MCF 10A (cell line): Measurements from ENCODE around the gene MAN1A1. TPM values are rescaled to one million over a fixed set of nuclear protein-coding genes. Genes with fewer than 3 reads are reported as not detected.

Experiments used
- BruUV-seq: library from RNA; stranded (reverse); fragments of 400-500 nt; replicated peaks from 2 replicates; lab custom pipeline; 2021; lab: Mats Ljungman, UMichigan
- CTCF ChIA-PET: fragments of 300-600 bp; sonication (Branson Sonifier 250); formaldehyde crosslinking; extraction: SDS; loops from one replicate; lab custom pipeline; 2021; ENCODE audit warnings: antibody characterized with exemption, inconsistent platforms; lab: Yijun Ruan, JAX
- POLR2A ChIA-PET: fragments of 300-600, 350-650 bp; sonication (Branson Sonifier 250); formaldehyde crosslinking; extraction: SDS; loops from one replicate; lab custom pipeline; 2020; ENCODE audit warnings: antibody characterized with exemption, inconsistent platforms; lab: Yijun Ruan, JAX
- DNase-seq: peaks from one replicate; pipeline ENCODE4 v3.0.0-alpha.2; 2018; ENCODE audit not compliant: unreplicated experiment
- H3K27ac Mint-ChIP-seq: one replicate; pipeline ENCODE4 v1.8.0; 2022; ENCODE audit warnings: mild to moderate bottlenecking, low read depth, mixed read lengths; ENCODE audit not compliant: unreplicated experiment
- H3K27me3 Mint-ChIP-seq: one replicate; pipeline ENCODE4 v1.8.0; 2022; ENCODE audit warnings: mixed read lengths; ENCODE audit not compliant: insufficient read depth, unreplicated experiment
- H3K36me3 Mint-ChIP-seq: one replicate; pipeline ENCODE4 v1.8.0; 2022; ENCODE audit warnings: mild to moderate bottlenecking, moderate library complexity, mixed read lengths; ENCODE audit not compliant: insufficient read depth, unreplicated experiment
- H3K4me1 Mint-ChIP-seq: one replicate; pipeline ENCODE4 v1.8.0; 2022; ENCODE audit warnings: mixed read lengths; ENCODE audit not compliant: insufficient read depth, unreplicated experiment
- H3K4me3 Mint-ChIP-seq: one replicate; pipeline ENCODE4 v1.8.0; 2022; ENCODE audit warnings: mild to moderate bottlenecking, moderate library complexity, mixed read lengths; ENCODE audit not compliant: unreplicated experiment
- H3K9me3 Mint-ChIP-seq: one replicate; pipeline ENCODE4 v1.8.0; 2022; ENCODE audit warnings: mixed read lengths; ENCODE audit not compliant: unreplicated experiment
- CTCF ChIP-seq: fragments of 200-600 bp; IDR thresholded peaks from one replicate; pipeline ENCODE4 v1.8.0; 2022; ENCODE audit warnings: antibody characterized with exemption, mild to moderate bottlenecking; ENCODE audit not compliant: unreplicated experiment
- intact Hi-C: fragments of 100-400 bp; cut with micrococcal nuclease; formaldehyde crosslinking; loops from 2 replicates; pipeline ENCODE4 v1.14.1; 2022
- total RNA-seq: library from RNA; stranded (reverse); gene quantifications from 2 replicates; pipeline ENCODE4 v1.2.3, GENCODE V29; 2022

The MAN1A1 gene
- total RNA-seq, 1 experiment from 2014 or later = 1.3 TPM

GRCh38 chr6:119328254-119328653, 21.3 kb downstream of the MAN1A1 start:
- H3K4me1 Mint-ChIP-seq = peaks cover 8% of the 10 kb centered on the region

GRCh38 chr6:119327810-119328209, 21.8 kb downstream of the MAN1A1 start:
- H3K36me3 Mint-ChIP-seq = no peaks in the 10 kb centered on the region
- ChIA-PET POLR2A (no interaction called here), CTCF (interaction anchor here (0.6 to 1.3 kb wide), 7 partner anchors 10 to 1498 kb away, joined by 3 to 5 read pairs (median 4); no protein-coding TSS in a partner anchor)
- no peak for DNase-seq
- no peaks in the 10 kb centered on the region for H3K27me3 Mint-ChIP-seq
- intact Hi-C loops = no loop called here
- H3K4me1 Mint-ChIP-seq = peaks cover 10% of the 10 kb centered on the region
- no peak for TF ChIP-seq CTCF
- H3K9me3 Mint-ChIP-seq = no peaks in the 10 kb centered on the region
- no peak overlapping the region for H3K27ac Mint-ChIP-seq
- no peak overlapping the region for H3K4me3 Mint-ChIP-seq
- BruUV-seq = no TSS peak

More at GRCh38 chr6:119328254-119328653, 21.3 kb downstream of the MAN1A1 start:
- POLR2A ChIA-PET = no interaction called here
- no peaks in the 10 kb centered on the region for H3K27me3 Mint-ChIP-seq
- no peak overlapping the region for H3K4me3 Mint-ChIP-seq
- no peaks in the 10 kb centered on the region for H3K9me3 Mint-ChIP-seq
- no peak for DNase-seq
- intact Hi-C loops = no loop called here
- CTCF ChIA-PET = interaction anchor here (0.6 to 1.3 kb wide), 4 partner anchors 12 to 414 kb away, joined by 3 to 4 read pairs (median 4); no protein-coding TSS in a partner anchor
- no peak for TF ChIP-seq CTCF
- no peak overlapping the region for H3K27ac Mint-ChIP-seq
- BruUV-seq = no TSS peak
- H3K36me3 Mint-ChIP-seq = no peaks in the 10 kb centered on the region

GRCh38 chr6:119326291-119327005, 23.1 kb downstream of the MAN1A1 start:
- no peak for DNase-seq
- no TSS peak for BruUV-seq
- Mint-ChIP-seq H3K4me3 (no peak overlapping the region), H3K36me3 (no peaks in the 10 kb centered on the region), H3K27me3 (no peaks in the 10 kb centered on the region), H3K27ac (no peak overlapping the region), H3K4me1 (peaks cover 10% of the 10 kb centered on the region), H3K9me3 (no peaks in the 10 kb centered on the region)
- intact Hi-C loops = no loop called here
- TF ChIP-seq CTCF = no peak
- POLR2A ChIA-PET = interaction anchor here (0.6 to 1.0 kb wide), 2 partner anchors 8 to 1684 kb away, joined by 3 read pairs; no protein-coding TSS in a partner anchor
- CTCF ChIA-PET = no interaction called here

GRCh38 chr6:119325559-119326265, 23.8 kb downstream of the MAN1A1 start:
- Mint-ChIP-seq H3K27me3 (no peaks in the 10 kb centered on the region), H3K36me3 (no peaks in the 10 kb centered on the region), H3K4me3 (no peak overlapping the region), H3K9me3 (no peaks in the 10 kb centered on the region), H3K27ac (no peak overlapping the region), H3K4me1 (peaks cover 10% of the 10 kb centered on the region)
- ChIA-PET POLR2A (interaction anchor here (0.6 kb wide), 1 partner anchor 1685 kb away, joined by 3 read pairs; no protein-coding TSS in a partner anchor), CTCF (interaction anchor here (0.6 to 0.8 kb wide), 3 partner anchors 8 to 1703 kb away, joined by 3 read pairs; no protein-coding TSS in a partner anchor)
- no peak for TF ChIP-seq CTCF
- DNase-seq = no peak
- BruUV-seq = no TSS peak
- intact Hi-C loops = no loop called here
